Mammary epithelial cell (primary cell): ENCODE measurements around the gene HSF2.

Source experiments
- CTCF ChIP-seq, 2 donors: IDR thresholded peaks in 1 of 2; conservative IDR thresholded peaks in 1 of 2; 2 replicates each; pipeline ENCODE4 v1.5.1; 2011 to 2012; ENCODE audit warnings: inconsistent platforms in 2 of 2, low read length in 2 of 2, mild to moderate bottlenecking in 2 of 2, control low read depth in 1 of 2, low read depth in 1 of 2; ENCODE audit not compliant: insufficient read depth in 1 of 2; ENCODE audit errors: extremely low read depth in 1 of 2
- EZH2 ChIP-seq: IDR thresholded peaks from 2 replicates; pipeline ENCODE4 v1.6.1; 2012; ENCODE audit warnings: low read length, inconsistent platforms, borderline replicate concordance

GRCh38 chr6:122360809-122361208 is 38.6 kb upstream of the HSF2 start:
- TF ChIP-seq CTCF (conservative IDR thresholded peaks at IDR 0.05 in 1 of 2, IDR thresholded peaks at IDR 0.05 in 1 of 2; ENCODE audit: extremely low read depth in 1 of 2, insufficient read depth in 1 of 2, low read depth in 1 of 2, low read length in 2 of 2) (no peak), EZH2 (no peak)
